Chondrocyte (in vitro differentiated cells): ENCODE results near the gene CLTCL1. TPM values are rescaled to one million over a fixed set of nuclear protein-coding genes. Genes with fewer than 3 reads are reported as not detected.
"Not testable (repeated sequence)": the region's sequence is repeated elsewhere in the genome, so short reads cannot be mapped to it uniquely, and the experiment has no call there.

Source experiments
- DNase-seq: peaks from one replicate; pipeline ENCODE4 v3.0.0; 2021; ENCODE audit warnings: mixed read lengths, low spot score
- H3K27ac Mint-ChIP-seq: one replicate; pipeline ENCODE4 v1.8.0; 2021; ENCODE audit warnings: mild to moderate bottlenecking, moderate library complexity, mixed read lengths; ENCODE audit not compliant: unreplicated experiment
- H3K27me3 Mint-ChIP-seq: 2 replicates; pipeline ENCODE4 v1.8.0; 2021; ENCODE audit warnings: low read depth, mixed read lengths
- H3K36me3 Mint-ChIP-seq: 2 replicates; pipeline ENCODE4 v1.8.0; 2021; ENCODE audit warnings: low read depth, mixed read lengths
- H3K4me1 Mint-ChIP-seq: 2 replicates; pipeline ENCODE4 v1.8.0; 2021; ENCODE audit warnings: low read depth, mild to moderate bottlenecking, mixed read lengths
- H3K4me3 Mint-ChIP-seq: one replicate; pipeline ENCODE4 v1.8.0; 2021; ENCODE audit warnings: mild to moderate bottlenecking, moderate library complexity, mixed read lengths; ENCODE audit not compliant: unreplicated experiment
- H3K9me3 Mint-ChIP-seq: 2 replicates; pipeline ENCODE4 v1.8.0; 2021; ENCODE audit warnings: low read depth, mixed read lengths
- total RNA-seq: library from RNA; stranded (reverse); gene quantifications from 3 replicates; pipeline ENCODE4 v1.2.1, GENCODE V29; 2021
- TF ChIP-seq, protein P1 (sequence below): fragments of 200-600 bp; sonication (generic); IDR thresholded peaks from 2 replicates; pipeline ENCODE4 v1.5.0; 2021; ENCODE audit warnings: antibody characterized with exemption, mild to moderate bottlenecking, moderate library complexity

CLTCL1 gene
- total RNA-seq, 1 donor from 2014 or later, result 24.2 TPM

DNA sequence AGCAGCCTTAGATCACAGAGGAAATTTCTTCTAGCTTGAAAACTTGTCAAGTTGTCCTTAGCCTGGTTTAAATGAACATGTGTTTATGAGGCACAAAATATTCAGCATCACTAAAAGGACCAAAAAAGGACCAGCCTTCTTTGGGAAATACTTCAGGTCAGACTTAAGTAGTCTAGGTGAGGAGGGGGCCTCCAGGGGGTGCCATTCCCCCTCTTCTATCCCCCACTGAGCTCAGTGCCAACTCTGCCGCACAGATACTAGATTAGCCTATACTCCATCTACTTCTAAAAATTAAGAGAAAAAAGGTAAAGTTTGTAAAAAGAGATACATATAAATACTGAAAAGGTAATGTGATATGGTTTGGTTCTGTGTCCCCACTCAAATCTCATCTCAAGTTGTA lies 20.6 kb downstream of the CLTCL1 start:
- Mint-ChIP-seq H3K4me3 (no peak overlapping the region), H3K27ac (peak overlapping the region; percentile 34), H3K9me3 (peaks cover 14% of the 10 kb centered on the region), H3K36me3 (peaks cover 30% of the 10 kb centered on the region), H3K27me3 (no peaks in the 10 kb centered on the region), H3K4me1 (peaks cover 28% of the 10 kb centered on the region)
- TF ChIP-seq, protein P1, sequence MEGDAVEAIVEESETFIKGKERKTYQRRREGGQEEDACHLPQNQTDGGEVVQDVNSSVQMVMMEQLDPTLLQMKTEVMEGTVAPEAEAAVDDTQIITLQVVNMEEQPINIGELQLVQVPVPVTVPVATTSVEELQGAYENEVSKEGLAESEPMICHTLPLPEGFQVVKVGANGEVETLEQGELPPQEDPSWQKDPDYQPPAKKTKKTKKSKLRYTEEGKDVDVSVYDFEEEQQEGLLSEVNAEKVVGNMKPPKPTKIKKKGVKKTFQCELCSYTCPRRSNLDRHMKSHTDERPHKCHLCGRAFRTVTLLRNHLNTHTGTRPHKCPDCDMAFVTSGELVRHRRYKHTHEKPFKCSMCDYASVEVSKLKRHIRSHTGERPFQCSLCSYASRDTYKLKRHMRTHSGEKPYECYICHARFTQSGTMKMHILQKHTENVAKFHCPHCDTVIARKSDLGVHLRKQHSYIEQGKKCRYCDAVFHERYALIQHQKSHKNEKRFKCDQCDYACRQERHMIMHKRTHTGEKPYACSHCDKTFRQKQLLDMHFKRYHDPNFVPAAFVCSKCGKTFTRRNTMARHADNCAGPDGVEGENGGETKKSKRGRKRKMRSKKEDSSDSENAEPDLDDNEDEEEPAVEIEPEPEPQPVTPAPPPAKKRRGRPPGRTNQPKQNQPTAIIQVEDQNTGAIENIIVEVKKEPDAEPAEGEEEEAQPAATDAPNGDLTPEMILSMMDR, result no peak
- DNase-seq, result no peak

DNA sequence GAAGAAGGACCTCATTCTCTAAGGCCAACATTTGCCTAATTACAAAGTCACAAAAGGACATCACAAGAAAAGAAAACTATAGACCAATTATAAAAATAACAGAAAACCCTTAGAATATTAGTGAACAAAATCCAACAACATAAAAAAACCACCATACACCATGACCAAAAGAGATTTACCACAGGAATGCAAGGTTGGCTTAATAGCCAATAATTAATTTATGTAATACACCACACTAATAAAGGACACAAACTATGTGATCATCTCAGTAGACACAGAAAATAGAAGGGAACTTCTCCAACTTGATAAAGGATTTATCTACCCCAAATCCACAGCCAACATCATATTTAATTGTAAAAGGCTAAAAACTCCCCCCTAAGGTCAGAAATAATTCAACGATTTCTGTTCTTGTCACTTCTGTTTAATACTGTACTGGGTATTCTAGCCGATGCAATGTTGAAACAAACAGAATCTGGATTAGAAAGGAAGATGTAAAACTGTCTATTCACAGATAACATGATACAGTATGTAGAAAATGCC lies 24.9 kb downstream of the CLTCL1 start:
- TF ChIP-seq, protein P1, result no peak
- Mint-ChIP-seq H3K27ac (no peak overlapping the region), H3K27me3 (no peaks in the 10 kb centered on the region), H3K4me3 (no peak overlapping the region), H3K9me3 (peaks cover 16% of the 10 kb centered on the region), H3K4me1 (peaks cover 5% of the 10 kb centered on the region), H3K36me3 (peaks cover 23% of the 10 kb centered on the region)
- DNase-seq, result no peak

DNA sequence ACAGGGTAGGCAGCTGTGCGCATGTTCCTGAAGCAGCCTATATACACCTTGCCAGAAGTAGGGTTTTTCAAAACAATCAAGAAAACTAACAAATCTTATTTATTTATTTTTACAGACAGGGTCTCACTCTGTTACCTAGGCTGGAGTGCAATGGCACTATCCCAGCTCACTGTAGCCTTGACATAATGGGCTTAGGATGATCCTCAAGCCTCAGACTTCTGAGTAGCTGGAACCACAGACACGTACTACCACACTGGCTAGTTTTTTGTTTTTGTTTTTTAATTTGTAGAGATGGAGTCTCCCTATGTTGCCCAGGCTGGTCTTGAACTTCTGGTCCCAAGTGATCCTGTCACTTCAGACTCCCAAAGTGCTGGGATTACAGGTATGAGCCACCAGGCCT lies 25.7 kb downstream of the CLTCL1 start:
- no peak overlapping the region for H3K27ac Mint-ChIP-seq
- TF ChIP-seq, protein P1, result no peak
- no peaks in the 10 kb centered on the region for H3K27me3 Mint-ChIP-seq
- DNase-seq, result no peak
- peaks cover 25% of the 10 kb centered on the region for H3K36me3 Mint-ChIP-seq
- no peak overlapping the region for H3K4me3 Mint-ChIP-seq
- no peaks in the 10 kb centered on the region for H3K4me1 Mint-ChIP-seq
- H3K9me3 Mint-ChIP-seq, result peaks cover 17% of the 10 kb centered on the region

DNA sequence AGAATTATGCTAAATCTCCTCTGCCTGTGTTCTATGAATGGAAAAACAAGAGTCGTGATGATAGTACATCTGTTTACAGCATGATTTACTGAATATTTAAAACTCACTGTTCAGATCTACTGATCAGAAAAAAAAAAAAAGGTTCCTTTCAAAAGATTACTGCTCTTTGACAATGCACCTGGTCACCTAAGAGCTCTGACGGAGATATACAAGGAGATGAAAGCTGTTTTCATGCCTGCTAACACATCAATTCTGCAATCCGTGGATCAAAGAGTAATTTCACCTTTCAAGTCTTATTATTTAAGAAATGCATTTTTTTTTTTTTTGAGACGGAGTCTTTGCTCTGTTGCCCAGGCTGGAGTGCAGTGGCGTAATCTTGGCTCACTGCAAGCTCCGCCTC lies 30.7 kb downstream of the CLTCL1 start:
- Mint-ChIP-seq H3K4me1 (peaks cover 11% of the 10 kb centered on the region), H3K4me3 (no peak overlapping the region), H3K36me3 (peaks cover 22% of the 10 kb centered on the region), H3K27ac (no peak overlapping the region), H3K27me3 (no peaks in the 10 kb centered on the region), H3K9me3 (peaks cover 3% of the 10 kb centered on the region)
- no peak for DNase-seq
- TF ChIP-seq, protein P1, result no peak

DNA sequence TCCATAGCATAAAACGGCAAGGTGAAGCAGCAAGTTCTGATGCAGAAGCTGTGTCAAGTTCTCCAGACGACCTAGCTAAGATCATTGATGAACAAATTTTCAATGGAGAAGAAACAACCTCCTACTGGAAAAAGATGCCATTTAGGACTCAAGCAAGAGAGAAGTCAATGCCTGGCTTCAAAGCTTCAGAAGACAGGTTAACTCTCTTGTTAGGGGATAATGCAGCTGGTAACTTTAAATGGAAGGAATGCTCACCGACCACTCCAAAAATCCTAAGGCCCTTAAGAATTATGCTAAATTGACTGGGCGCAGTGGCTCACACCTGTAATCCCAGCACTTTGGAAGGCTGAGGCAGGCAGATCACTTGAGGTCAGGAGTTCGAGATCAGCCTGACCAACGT lies 31.3 kb downstream of the CLTCL1 start:
- TF ChIP-seq, protein P1, result no peak

DNA sequence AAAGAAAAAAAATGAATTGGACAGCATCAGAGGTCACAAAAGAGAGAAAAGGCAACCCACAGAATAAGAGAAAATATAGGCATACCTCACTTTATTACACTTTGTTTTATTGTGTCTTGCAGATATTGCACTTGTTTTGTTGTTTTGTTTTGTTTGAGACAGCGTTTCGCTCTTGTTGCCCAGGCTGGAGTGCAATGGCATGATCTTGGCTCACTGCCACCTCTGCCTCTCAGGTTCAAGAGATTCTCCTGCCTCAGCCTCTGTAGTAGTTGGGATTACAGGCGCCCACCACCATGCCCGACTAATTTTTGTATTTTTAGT lies 32.6 kb downstream of the CLTCL1 start:
- Mint-ChIP-seq H3K4me1 (peaks cover 11% of the 10 kb centered on the region), H3K36me3 (peaks cover 25% of the 10 kb centered on the region), H3K27ac (peak overlapping the region; percentile 27)
- not testable (repeated sequence) for H3K9me3 Mint-ChIP-seq, H3K27me3 Mint-ChIP-seq, DNase-seq, H3K4me3 Mint-ChIP-seq

More for the DNA sequence above, 31.3 kb downstream of the CLTCL1 start:
- H3K36me3 Mint-ChIP-seq, result peaks cover 22% of the 10 kb centered on the region
- no peak overlapping the region for H3K4me3 Mint-ChIP-seq
- H3K27me3 Mint-ChIP-seq, result no peaks in the 10 kb centered on the region
- no peak for DNase-seq
- H3K27ac Mint-ChIP-seq, result peak overlapping the region; percentile 68
- H3K4me1 Mint-ChIP-seq, result peaks cover 11% of the 10 kb centered on the region
- H3K9me3 Mint-ChIP-seq, result peaks cover 2% of the 10 kb centered on the region
